Epithelial cell of proximal tubule (primary cell): ENCODE measurements around the gene SCFD2. TPM values are rescaled to one million over a fixed set of nuclear protein-coding genes. Genes with fewer than 3 reads are reported as not detected.

Source experiments
- DNase-seq: peaks from one replicate; pipeline ENCODE4 v3.0.0-alpha.2; 2011; ENCODE audit warnings: low read depth
- H3K4me3 ChIP-seq: 2 replicates; pipeline ENCODE4 v1.5.1; 2011; ENCODE audit warnings: low read depth, mild to moderate bottlenecking, low read length
- CTCF ChIP-seq: conservative IDR thresholded peaks from 2 replicates; pipeline ENCODE4 v1.5.1; 2012; ENCODE audit warnings: low read depth, mild to moderate bottlenecking, low read length
- total RNA-seq: library from RNA; depleted of rRNA; stranded (reverse); fragments of >200 nt; gene quantifications from 2 replicates; pipeline ENCODE4 v1.2.3, GENCODE V29; 2015

Gene SCFD2
- total RNA-seq, 1 donor from 2014 or later, result 8.9 TPM

GRCh38 chr4:53089936-53090729, 275.7 kb downstream of the SCFD2 start:
- DNase-seq, result no peak
- no peak for TF ChIP-seq CTCF
- H3K4me3 ChIP-seq, result no peak overlapping the region

GRCh38 chr4:53088152-53088551, 277.7 kb downstream of the SCFD2 start:
- no peak overlapping the region for H3K4me3 ChIP-seq
- TF ChIP-seq CTCF, result no peak
- no peak for DNase-seq

GRCh38 chr4:53076374-53076958, 289.4 kb downstream of the SCFD2 start:
- H3K4me3 ChIP-seq, result no peak overlapping the region
- no peak for TF ChIP-seq CTCF
- no peak for DNase-seq

GRCh38 chr4:53075162-53075785, 290.6 kb downstream of the SCFD2 start:
- no peak for TF ChIP-seq CTCF
- H3K4me3 ChIP-seq, result no peak overlapping the region
- no peak for DNase-seq

- H3K4me3 ChIP-seq, result no peak overlapping the region
- no peak for DNase-seq
Measured at GRCh38 chr4:53068755-53069330, 297.0 kb downstream of the SCFD2 start.

More at GRCh38 chr4:53068755-53069330, 297.0 kb downstream of the SCFD2 start:
- TF ChIP-seq CTCF, result no peak
